IPS DF 19.7 (cell line): Measurements from ENCODE around the gene ARG2.
"Not testable (repeated sequence)": the region's sequence is repeated elsewhere in the genome, so short reads cannot be mapped to it uniquely, and the experiment has no call there.

Source experiments
- DNase-seq: peaks from one replicate; pipeline ENCODE4 v3.0.0-alpha.2; 2013; ENCODE audit warnings: low read depth, low spot score

ARG2 gene

DNA sequence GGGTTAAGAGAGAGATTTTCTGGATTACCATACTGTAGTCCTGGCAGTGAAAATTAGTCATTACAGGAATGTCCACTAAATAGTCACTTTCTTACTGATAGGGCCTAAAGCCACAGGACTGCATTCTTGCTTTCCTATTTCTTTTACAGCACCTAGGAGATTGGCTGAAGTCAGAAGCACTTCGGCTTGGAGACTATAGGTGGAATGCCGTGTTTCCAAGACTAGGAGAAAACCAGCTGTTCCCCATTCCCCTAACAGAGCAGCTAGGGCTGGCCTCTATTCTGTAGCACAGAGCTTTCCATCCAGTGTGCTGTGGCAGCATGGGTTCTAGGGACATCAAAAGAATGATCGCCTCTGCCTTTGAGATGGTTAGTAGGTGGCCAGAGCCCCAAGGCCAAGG is 34.7 kb upstream of the ARG2 start:
- DNase-seq: no peak

DNA sequence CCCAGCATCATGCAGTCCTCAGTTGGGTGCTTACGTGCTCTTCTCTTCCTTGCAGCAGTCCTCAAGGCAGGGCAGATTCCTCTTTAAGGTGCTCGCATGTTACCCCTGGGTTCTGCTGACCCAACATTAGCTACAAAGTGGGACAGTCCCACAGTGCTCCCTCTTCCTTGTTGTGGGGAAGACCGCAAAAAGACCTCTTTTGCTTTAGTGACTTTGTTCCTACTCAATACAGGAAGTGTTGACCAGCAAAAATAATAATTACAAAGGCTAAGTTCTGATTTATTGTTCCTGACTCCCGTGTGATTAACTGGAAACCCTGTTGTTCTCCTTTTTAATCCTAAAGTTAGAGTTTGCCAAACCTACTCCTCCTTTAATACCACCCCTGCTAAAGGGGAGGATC is 33.4 kb upstream of the ARG2 start:
- DNase-seq: no peak

DNA sequence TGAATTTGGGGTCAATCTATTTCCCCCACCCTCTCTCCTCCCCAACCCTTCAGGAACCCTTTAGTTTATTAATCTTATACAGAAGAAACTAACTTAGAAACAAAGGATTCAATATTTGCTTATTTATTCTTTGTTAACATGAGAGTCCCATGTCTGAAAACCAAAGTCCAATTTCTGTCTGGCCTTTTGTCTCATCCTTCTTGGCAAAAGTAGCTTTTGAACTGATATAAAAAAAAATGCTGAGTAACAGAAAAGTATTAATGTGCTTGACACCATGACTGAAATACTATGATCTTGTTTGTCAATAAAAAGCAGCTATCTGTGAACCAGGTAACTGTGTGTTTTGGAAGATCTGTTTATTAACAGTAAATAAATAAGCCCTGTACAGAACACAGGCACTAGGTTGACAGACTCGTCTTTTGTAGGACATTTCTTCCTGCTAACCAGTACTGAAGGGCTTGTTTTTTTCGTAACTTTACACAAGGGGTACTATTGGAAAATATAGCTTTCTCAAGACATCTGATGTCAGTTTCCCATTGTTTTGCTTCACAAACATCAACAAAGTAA is 30.4 kb upstream of the ARG2 start:
- DNase-seq: no peak

DNA sequence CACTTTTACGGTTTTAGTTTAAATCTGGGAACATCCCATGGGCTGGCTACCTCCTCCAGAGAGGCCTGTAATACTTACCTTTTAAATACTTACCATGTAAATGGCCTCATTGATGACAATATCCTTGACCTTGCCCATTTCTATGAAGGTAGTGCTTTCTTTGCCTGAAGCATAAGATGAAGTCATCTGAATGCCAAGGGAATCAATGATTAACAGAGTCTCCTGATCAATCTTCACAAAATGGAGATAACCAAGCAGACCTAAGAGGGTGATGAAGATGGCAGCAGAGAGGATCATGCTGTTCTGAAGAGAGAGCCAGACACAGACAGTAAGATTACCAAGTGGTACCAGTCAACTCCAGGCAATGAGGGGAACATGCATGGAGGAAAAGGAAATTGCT is 26.1 kb upstream of the ARG2 start:
- not testable (repeated sequence) for DNase-seq

DNA sequence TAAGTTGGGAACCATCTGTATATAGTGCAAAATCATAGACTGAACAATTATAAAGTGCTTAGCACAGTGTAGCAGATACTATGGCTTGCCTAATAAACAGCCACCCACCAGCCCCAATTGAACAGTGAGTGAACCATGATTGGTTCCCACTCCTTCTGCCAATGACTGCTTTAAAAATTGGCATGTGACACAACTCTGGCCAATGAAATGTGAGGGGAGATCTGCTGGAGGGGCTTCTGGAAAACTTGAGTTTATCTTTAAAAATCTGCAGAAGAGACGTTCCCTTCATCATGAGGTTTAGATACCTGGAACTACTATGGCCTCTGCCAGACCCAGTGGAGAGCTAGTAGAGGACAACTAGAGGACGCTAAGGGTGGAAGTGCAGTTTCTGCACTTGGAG is 24.3 kb upstream of the ARG2 start:
- DNase-seq: no peak

DNA sequence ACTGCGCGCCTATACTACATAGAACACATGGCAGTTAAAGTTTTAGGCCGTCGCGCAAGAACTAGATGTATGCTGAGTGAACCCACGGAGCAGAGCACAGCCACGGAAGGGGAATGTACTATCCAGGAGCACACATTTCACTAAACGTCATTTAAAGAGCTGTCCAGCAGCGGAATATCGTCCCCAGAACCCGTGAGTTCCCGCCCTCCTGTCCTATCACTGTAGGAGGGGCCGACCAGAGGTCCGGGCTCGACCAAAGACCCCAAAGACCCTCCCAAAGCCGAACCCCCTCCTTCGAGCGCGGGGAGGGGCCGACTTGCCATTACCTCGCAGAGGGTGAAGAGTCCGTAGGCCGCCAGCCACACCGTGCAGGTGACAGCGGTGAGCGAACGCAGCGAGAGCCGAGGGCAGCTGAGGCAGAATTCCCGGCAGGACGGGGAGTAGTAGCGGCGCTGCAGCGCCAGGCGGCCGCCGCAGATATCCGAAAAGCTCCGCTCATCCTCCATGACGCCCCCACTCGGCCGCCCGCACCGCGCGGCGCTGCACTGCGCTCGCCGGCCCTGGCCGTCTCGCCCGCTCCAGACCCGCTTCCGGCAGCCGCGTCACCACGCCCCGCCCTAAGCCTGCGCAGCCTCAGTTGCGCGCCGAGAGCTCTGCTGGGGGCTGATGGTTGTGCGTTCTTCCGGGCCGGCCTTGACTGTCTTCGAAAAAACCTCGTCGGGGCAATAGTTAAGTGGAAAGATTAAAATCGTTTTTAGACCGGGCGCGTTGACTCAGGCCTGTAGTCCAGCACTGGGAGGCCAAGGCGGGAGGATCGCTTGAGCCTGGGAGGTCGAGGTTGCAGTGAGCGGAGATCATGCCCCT is 19.8 kb upstream of the ARG2 start, which contains the start of gene PIGH:
PIGH (minus strand) TSS at position 571 of the 864 bp plus-strand sequence; CDS start at position 506, 65 bp downstream.
- no peak for DNase-seq

DNA sequence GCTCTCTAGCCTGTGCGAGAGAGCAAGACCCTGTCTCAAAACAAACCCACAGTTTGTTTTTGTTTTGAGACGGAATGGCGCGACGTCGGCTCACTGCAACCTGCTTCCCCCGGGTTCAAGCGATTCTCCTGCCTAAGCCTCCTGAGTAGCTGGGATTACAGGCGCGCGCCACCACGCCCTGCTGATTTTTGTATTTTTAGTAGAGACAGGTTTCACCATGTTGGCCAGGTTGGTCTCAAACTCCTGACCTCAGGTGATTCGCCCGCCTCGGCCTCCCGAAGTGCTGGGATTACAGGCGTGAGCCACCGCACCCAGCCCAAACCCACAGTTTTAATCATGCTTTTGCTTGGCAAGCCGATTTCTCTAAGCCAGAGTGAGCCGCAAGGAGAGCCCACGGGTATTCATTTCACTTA is 19.2 kb upstream of the ARG2 start:
- DNase-seq: not testable (repeated sequence)

DNA sequence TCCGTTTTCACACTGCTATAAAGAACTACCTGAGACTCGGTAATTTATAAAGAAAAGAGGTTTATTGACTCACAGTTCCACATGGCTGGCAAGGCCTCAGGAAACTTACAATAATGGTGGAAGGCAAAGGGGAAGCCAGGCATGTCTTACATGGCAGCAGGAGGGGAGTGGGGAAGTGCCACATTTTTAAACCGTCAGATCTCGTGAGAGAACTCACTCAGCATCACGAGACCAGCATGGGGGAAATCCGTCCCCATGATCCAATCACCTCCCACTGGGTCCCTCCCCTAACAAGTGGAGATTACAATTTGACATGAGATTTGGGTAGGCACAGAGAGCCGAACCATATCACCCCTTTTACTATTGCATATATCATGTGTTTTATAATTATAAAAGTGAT is 17.6 kb upstream of the ARG2 start:
- no peak for DNase-seq

DNA sequence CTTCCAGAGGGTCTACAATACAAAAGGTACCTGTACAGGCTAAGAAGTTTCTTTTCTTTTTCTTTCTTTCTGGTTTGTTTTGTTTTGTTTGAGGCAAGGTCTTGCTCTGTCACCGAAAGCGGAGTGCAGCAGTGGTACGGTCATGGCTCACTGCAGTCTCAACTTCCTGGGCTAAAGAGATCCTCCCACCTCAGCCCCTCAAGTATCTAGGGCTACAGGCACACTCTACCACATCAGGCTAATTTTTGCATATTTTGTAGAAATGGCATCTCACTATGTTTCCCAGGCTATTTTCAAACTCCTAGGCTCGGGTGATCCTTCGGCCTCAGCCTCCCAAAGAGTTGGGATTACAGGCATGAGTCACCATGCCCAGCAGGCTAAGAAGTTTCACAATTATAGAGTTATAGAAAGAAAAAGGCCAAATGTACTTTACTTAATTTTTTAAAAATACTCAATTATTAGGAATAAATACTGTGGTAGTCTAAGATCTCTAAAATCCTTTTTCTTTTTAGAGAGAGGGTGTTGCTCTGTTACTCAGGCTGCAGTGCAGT is 16.6 kb upstream of the ARG2 start:
- no peak for DNase-seq

DNA sequence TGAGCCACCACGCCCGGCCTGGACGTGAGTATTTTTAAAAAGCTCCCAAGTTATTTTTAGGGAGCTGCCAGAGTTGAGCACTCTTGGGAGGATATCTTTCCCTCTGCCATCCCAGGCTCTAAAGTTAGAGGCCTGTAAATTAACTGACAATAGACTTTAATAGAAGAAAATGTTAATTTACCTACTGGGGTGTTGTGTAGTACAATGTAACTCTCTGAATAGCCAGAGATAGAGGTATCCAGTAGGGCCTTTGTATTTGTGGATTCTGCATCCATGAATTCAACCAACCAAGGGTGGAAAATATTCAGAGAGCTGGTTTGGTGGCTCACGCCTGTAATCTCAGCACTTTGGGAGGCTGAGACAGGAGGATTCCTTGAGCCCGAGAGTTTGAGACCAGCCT is 12.1 kb upstream of the ARG2 start:
- DNase-seq: no peak

DNA sequence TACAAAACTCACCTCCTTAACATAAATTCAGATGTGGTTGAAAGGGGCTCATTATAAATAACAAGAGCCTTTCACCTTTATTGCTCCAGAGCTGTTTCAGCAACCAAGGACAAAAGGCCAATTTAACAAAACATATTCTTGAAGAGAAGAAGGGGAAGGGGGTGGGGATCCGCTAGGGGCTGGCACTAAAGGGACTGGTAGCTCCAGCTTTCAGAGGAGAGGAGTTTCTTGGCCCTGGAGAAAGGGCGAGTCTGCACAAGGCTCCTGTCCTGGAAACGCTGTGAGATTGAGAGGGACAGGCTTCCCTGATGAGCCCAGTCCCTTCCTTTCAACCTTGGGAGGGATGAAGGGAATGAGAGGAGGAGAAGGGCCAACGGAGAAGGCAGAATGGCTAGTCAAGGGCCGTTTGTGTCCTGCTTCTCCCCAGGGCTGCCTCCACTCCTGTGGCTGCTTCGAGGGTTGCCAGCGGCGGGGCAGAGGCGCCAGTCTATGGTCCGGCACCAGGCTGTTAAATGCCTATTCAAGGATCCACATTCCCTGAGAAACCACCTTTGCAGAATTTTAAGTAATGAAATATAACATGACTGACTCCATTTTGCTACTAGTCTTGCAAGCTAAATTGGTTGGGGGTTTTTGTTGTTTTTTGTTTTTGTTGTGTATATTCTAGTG is 9.9 kb upstream of the ARG2 start:
- no peak for DNase-seq

DNA sequence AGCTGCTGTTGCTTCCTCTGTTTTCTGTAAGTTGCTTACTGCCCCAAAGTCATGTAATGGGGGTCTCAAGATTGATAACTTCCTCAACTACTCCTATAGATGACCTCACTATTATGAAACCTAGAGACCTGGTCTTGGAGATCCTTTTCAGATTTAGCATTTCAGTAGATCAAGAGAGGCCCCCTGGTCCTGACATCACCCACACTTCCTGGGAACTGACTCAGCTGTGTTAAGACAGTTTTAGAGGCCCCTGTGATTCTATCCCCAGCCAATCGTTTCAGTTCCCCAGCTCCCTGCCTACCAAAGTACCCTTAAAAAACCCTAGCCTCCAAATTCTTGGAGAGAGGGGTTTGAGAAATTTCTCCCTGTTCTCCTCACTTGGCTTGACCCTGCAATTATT is 9.2 kb upstream of the ARG2 start:
- no peak for DNase-seq

DNA sequence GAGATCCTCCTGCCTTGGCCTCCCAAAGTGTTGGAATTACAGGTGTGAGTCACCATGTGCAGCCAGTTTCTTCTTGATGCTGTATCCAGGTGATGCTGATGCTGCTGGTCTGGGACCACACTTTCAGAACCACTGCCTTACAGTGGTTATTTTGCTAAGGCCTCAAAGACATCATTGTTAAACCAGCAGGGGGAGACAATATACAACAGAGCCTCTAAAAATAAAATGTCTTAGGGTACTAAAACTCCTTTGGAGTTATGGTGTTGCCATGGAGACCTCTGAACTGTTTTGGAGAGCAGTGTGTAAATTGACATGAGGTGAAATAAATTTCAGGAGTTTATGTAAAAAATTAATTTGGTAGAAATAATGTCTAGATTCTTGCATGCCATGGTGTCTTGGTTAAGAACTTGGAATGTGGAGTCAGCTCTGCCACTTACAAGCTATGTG is 1.1 kb upstream of the ARG2 start:
- no peak for DNase-seq

DNA sequence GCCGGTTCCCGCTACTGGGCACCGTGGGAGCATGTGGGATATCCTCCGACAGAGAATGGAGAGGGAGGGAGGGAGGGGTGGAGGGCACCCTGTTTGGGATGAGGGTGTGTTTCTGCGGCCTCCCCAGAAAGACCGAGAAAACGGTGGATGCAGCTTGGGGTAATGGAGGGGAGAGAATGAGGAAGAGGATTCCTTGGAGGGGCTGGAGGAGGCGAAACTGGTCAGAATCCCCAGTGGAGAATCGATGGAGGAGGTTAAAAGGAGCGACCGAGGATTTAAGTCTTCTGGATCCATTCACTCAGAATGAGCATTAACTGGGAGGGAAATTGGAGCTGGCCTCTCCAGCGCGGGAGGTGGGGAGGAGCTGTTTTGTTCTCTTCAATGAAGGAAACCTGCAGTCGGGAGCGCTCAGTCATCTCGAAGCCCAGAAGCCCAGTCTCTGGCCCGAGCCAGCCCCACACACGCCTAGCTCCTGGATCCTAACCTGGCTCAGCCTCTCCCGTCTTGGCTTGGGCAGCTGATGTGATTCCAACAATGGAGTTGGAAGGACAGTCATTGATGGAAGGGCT is 581 bp downstream of the ARG2 start:
- no peak for DNase-seq

DNA sequence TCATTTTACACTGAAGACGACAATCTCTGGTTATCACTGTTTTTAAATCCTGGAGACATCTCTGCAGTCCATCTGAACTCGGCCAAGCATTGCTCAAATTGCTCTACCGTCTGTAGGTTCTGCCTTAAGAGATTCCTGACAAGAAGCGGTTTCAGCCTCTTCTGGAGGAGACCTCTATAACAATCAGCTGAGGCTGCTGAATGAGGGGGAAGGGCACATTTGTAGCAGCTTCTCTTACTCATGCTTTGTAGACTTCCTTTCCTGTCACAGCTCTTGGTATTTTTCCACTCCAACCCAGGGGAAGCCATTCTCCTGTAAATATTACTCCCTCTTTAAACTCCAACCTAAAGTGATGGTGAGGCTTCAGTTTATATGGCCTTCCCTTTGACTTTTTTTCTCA is 3.0 kb downstream of the ARG2 start:
- DNase-seq: no peak

DNA sequence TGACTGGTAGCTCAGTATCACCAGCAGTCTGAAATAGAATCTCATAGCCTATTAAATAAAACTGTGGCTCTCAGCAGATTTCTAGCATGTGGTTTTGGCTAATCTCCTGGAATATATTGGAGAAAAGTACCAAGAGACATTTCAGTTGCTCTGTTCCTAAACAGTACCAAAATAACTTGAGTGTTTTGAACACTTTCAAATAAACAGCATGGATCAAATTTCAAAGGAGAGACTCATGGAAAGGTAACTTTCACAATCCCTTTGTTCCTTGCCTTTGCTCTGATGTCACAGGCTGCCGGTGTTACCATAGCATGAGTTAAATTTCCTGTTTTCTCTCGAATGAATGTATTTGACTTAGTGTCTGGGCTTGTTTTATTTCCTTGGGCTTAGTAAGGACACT is 3.4 kb downstream of the ARG2 start:
- no peak for DNase-seq

DNA sequence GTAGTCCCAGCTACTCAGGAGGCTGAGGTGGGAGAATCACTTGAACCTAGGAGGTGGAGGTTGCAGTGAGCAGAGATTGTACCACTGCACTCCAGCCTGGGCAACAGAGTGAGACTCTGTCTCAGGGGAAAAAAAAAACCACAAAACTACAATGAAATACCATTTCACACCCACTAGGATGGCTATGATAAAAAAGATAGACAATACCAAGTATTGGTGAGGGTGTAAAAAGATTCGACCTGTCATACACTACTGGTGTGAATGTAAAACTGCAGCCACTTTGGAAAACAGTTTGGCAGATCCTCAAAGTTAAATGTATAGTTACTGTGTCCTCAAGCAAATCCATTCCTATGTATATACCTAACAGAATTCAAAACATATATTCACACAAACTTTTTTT is 6.4 kb downstream of the ARG2 start:
- DNase-seq: not testable (repeated sequence)

DNA sequence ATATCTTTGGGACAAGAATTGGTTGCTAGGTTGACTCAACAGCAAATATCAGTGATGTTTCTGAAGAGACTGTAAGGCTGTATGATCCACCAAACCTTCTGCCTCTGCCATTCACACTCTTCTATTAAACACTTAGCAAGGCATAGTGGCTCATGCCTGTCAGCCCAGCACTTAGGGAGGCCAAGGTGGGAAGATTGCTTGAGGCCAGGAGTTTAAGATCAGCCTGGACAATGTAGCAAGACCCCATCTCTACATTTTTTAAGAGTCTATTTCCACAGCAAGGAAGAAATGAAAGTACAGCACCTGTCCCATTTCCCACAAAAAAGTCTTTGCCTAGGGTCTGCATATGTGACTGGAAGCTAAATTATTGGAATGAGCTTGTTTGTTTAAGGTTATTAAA is 7.8 kb downstream of the ARG2 start:
- no peak for DNase-seq

DNA sequence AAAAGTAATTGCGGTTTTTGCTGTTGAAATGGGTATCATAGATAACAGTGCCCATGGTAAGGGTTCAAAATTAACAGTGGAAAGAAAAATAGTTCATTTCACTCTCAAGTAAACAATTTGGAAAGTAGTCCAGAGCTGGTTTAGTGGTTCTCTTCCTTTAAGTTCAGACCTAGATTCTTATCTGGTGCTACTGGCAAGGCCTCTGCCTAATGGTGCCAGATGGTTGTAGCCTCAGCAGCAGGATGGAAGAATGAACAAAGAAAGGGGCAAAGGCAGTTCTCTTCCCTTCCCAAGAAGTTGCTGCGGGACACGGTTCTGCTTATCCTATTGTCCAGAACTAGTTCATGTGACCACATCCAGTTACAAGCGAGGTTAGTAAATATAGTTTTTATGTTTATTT is 10.5 kb downstream of the ARG2 start:
- DNase-seq: no peak

DNA sequence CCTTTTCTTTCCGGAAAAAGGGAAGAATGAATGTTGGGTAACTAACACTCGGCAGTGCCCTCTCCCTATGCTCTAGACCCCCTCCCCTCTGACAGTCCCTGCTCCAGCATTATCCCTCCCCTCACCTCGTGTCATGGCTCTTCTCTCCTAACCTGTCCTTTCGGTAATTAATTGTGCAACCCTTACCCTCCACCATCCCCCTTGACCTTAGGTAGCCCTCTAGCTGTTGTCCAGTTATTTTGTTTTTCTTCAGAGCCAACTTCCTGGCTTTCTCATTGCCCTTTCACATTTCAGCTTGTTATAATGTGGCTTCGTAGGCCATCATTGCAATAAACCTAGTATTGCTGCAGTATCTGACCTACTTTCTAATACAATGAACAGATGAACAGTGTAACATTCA is 11.2 kb downstream of the ARG2 start:
- DNase-seq: no peak

DNA sequence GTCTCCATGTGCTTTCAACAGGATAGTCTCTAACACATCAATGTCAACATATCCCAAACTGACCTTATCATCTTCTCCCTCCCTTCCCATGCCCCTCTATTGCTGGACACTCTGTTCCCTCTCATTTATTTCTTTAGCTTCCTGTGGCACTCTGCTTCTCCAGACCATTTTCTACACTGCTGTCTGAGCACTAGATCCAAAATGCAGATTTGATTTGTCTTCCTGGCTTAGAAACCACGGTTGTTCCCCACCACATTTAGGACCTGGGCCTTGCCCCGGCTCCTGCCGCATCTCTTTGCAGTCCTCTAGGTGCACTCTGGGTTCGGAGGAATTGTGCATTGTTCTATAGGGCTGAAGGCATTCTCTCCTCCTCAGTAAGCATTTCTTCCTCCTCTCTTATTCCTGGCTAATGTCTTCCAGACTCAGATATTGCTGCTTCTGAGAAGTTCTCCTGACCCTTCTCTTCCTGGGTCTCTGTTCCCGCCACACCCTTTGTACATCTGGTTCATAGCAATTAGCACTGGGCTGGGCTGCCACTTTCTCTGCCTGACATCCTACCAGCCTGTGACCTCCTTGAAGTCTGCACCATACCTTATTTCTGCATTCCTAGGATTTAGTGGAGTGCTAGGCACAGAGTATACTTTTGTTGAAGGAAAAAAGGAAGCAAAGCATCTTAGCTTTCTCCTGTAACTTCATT is 13.9 kb downstream of the ARG2 start:
- DNase-seq: no peak
